Measurements from ENCODE around the gene ANO3.
"Not testable (repeated sequence)": the region's sequence is repeated elsewhere in the genome, so short reads cannot be mapped to it uniquely, and the experiment has no call there.

Gene ANO3

GRCh38 chr11:26331911-26332571 is at the start of gene ANO3:
Gene ANO3 (plus strand): TSS chr11:26332130. CDS start chr11:26332276, 146 bp downstream.
- peak; percentile 92 for DNase-seq (ENCODE audit: low read depth)

- no peak for DNase-seq (ENCODE audit: low read depth)
Observed at GRCh38 chr11:26283852-26284408, 48.0 kb upstream of the ANO3 start.

- DNase-seq (ENCODE audit: low read depth), result no peak
Observed at GRCh38 chr11:26285608-26286007, 46.3 kb upstream of the ANO3 start.

- peak; percentile 58 for DNase-seq (ENCODE audit: low read depth)
Observed at GRCh38 chr11:26286472-26287066, 45.4 kb upstream of the ANO3 start.

GRCh38 chr11:26287067-26287518 is 44.8 kb upstream of the ANO3 start:
- peak; percentile 60 for DNase-seq (ENCODE audit: low read depth)

GRCh38 chr11:26297189-26297975 is 34.5 kb upstream of the ANO3 start:
- peak; percentile 85 for DNase-seq (ENCODE audit: low read depth)

- not testable (repeated sequence) for DNase-seq (ENCODE audit: low read depth)
Observed at GRCh38 chr11:26316372-26316771, 15.6 kb upstream of the ANO3 start.

GRCh38 chr11:26319906-26320305 is 12.0 kb upstream of the ANO3 start:
- DNase-seq (ENCODE audit: low read depth), result peak; percentile 34

- no peak for DNase-seq (ENCODE audit: low read depth)
Observed at GRCh38 chr11:26321516-26321915, 10.4 kb upstream of the ANO3 start.

- no peak for DNase-seq (ENCODE audit: low read depth)
Observed at GRCh38 chr11:26322335-26323067, 9.4 kb upstream of the ANO3 start.

GRCh38 chr11:26323837-26324236 is 8.1 kb upstream of the ANO3 start:
- peak; percentile 2 for DNase-seq (ENCODE audit: low read depth)

- DNase-seq (ENCODE audit: low read depth), result no peak
Observed at GRCh38 chr11:26324270-26324669, 7.7 kb upstream of the ANO3 start.

- no peak for DNase-seq (ENCODE audit: low read depth)
Observed at GRCh38 chr11:26326793-26327400, 5.0 kb upstream of the ANO3 start.

- no peak for DNase-seq (ENCODE audit: low read depth)
Observed at GRCh38 chr11:26329206-26329605, 2.7 kb upstream of the ANO3 start.

GRCh38 chr11:26330262-26330661 is 1.7 kb upstream of the ANO3 start:
- no peak for DNase-seq (ENCODE audit: low read depth)

- peak; percentile 50 for DNase-seq (ENCODE audit: low read depth)
Observed at GRCh38 chr11:26332572-26332915, 614 bp downstream of the ANO3 start.

GRCh38 chr11:26333906-26334305 is 2.0 kb downstream of the ANO3 start:
- peak; percentile 29 for DNase-seq (ENCODE audit: low read depth)

GRCh38 chr11:26335903-26336302 is 4.0 kb downstream of the ANO3 start:
- no peak for DNase-seq (ENCODE audit: low read depth)

GRCh38 chr11:26344647-26345046 is 12.7 kb downstream of the ANO3 start:
- peak; percentile 9 for DNase-seq (ENCODE audit: low read depth)

- DNase-seq (ENCODE audit: low read depth), result no peak
Observed at GRCh38 chr11:26348776-26349175, 16.8 kb downstream of the ANO3 start.

- DNase-seq (ENCODE audit: low read depth), result no peak
Observed at GRCh38 chr11:26350002-26350401, 18.1 kb downstream of the ANO3 start.

- no peak for DNase-seq (ENCODE audit: low read depth)
Observed at GRCh38 chr11:26353010-26353409, 21.1 kb downstream of the ANO3 start.
